MV-4-11 (cell line): ENCODE measurements around the gene DIDO1.

Experiments used
- DNase-seq: peaks from one replicate; lab custom pipeline; 2025; lab: John Stamatoyannopoulos, UW

Gene DIDO1

DNA sequence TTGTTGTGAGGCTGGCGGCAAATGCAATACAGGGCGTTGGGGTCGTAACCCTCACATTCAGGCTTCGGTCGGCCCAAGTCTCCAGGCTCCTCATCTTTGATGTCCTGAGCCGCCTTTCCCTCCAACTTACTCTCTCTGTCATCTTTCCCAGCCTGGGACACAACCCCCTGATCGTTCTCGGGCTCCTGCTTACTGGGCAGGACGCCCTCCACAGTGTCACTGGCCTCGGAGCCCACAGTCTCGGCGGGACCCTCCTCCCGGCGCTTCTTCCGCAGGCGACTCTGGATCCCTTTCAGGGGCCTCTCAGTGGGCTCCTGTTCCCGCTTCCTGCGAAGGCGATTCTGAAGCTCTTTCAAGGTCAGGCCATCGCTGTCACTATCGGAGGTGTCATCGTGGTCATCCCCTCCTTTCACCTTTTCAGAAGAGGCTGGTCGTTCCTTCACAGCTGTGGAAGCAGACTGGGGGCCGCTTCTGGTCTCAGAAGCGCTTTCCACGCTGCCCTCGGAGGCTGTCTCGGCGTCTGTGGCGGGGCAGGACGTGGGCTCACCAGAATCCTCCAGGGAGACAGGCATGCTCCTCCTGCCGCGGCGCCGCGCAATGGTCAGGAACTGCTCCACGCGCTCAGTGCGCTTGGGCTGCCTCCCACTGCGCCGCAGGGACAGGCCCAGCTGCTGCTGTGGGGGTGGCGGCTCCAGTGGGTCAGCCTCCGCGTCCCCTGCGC lies 15.4 kb downstream of the DIDO1 start:
- DNase-seq: no peak

GRCh38 chr20:62910217-62910766 lies 16.0 kb downstream of the DIDO1 start:
- DNase-seq: no peak

- DNase-seq: no peak
These were observed 17.1 kb downstream of the DIDO1 start for GRCh38 chr20:62908971-62909791.

- DNase-seq: no peak
These were observed 18.7 kb downstream of the DIDO1 start for GRCh38 chr20:62907384-62908317.

DNA sequence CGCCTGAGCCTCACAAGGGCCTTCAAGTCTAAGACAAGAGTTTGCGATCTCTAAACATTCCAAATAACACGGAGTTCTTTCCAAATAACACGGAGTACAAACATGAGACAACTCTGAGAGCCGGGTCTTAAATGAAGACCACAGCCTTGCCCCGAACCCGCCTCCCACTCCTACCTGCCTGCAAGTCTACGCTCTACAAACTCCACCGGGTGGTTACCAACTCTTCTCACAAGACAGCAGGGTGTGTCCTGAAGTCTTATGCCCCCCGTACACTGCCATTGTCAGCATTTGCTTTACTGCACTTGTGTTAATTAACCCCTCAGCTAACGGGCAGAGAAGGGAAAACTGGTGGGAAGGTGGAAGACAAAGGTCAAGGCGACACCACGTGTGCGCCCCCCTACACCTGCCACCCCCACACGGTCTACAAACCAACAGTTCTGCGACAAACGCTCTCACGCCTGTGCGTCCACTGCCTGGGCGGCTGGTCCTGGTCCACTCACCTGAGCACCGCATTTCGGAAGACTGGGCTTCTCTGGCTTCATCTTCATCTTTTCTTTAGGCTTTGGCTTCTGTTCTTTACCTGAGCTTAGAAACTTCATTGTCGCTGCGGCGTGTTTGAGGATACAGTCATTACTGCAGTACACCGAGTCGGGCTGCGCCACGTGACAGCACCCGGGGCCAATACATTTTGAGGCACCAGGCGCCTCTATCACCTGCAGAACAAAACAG lies 19.5 kb downstream of the DIDO1 start:
- DNase-seq: no peak

GRCh38 chr20:62906209-62906608 lies 20.1 kb downstream of the DIDO1 start:
- DNase-seq: no peak

GRCh38 chr20:62905536-62906117 lies 20.7 kb downstream of the DIDO1 start:
- DNase-seq: no peak

DNA sequence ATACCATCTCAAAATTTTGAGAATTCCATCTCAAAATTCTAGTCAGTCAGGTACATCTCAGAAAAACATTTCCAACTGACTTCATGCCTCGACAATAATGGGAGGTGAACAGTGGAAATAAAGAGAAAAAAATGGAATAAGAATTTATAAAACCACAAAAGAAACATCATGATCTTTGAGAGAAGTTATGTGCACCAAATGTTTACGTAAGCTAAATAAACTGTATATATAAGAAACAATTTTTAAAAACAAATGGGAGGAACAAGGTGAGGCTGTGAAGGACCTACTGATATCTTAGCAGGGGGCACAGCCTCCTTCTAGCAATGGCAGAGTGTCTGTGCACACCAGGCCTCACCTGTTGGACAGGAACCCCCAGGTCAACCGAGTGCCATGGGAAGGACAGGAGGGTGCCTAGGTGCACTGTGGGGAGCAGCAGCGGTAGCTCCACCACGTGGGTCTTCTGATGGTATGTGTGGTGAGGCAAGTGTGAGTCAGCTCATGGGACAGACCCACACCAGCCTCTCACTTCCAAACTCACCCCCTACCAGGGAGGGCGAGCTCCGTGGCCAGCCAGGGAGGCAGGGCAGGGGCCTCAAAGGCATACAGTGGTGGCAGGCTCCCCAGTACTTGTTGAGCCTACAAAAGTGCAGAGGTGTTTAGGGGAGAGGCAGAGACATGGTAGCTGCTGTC lies 23.2 kb downstream of the DIDO1 start:
- no peak for DNase-seq

GRCh38 chr20:62901891-62902290 lies 24.4 kb downstream of the DIDO1 start:
- DNase-seq: no peak

GRCh38 chr20:62900692-62901584 lies 25.4 kb downstream of the DIDO1 start:
- no peak for DNase-seq

DNA sequence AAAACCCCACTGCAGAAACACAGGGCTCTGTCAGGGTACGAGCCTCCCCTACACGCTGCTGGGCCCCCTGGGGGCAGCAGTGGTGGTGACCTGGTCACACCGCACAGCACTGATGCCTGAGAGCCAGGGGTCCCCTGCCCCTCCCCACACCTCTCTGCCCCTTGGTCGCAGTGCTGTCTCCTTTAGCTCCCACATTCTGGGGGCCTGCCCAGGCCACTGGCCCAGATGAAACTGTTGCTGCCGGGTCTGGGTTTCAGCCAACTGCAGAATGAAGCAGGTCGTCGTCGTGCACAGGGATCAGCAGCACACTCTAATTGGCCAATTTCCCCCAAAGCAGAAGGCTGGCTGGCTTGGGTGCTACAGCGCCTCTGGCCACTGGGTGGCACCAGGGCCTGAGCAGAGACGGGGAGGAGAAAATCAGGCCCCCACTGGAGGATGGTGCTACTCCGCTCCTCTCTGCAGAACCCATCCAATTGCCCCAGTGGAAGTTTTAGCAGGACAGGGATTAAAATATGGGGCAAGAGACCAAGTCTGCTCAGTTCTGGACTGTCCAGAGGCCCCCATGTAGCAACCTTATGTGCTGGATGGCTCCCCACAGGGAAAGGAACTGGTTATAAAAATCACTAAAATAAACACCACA lies 26.1 kb downstream of the DIDO1 start:
- DNase-seq: peak; percentile 52

- DNase-seq: no peak
These were observed 26.7 kb downstream of the DIDO1 start for GRCh38 chr20:62899633-62900051.

DNA sequence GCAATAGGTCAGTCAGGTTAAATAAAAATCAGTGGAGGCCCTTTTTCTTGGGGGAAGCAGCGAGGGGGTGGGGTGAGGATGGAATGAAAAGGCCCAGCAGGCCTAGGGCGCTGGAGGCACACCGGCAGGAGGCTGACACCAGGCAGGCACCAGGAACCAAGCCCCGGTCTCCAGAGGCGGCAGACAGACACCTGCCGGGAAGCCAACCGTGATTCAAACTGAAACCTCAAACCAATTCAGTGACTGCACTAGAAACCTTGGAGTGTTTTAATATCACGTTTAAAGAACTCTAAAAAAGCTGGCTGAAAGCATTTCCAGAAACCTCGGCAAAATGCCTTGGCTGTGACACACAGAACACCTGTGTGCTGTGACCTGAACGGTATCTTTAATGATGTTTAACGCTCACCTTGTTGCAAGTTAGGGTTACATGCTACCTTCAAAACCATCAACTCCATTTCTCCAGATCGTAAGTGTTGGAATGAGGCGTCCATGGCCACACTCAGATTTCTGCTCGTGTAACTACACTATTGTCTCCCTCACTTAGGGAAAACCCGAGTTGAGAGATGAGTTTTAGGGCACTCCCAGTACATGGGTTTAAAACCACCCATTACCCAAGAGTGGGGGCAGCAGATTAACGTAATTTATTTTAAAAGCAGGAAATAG lies 27.2 kb downstream of the DIDO1 start:
- no peak for DNase-seq

GRCh38 chr20:62898093-62898964 lies 28.0 kb downstream of the DIDO1 start:
- DNase-seq: no peak

GRCh38 chr20:62897666-62898065 lies 28.6 kb downstream of the DIDO1 start:
- DNase-seq: no peak

GRCh38 chr20:62896526-62896925 lies 29.8 kb downstream of the DIDO1 start:
- no peak for DNase-seq

DNA sequence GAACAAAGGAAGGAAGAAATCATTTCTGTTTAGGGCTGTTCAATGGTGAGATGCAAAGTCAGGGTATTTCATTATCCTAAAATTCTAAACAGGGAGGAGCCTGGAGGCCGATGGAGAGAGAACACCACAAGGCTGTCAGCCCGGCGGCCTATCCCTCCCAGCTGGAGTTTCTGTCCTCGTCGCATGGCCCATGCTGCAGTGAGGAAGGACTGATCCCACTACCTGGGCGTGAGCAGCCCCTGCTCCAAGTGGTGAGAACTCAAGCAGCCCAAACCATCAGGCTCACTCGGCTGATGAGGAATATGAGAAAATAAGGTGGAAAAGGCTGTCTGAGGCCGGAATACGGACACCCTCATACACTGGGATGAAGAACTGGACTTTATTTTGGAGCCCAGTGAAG lies 30.8 kb downstream of the DIDO1 start:
- no peak for DNase-seq
